ENCODE measurements around the gene CDC26.
"Not testable (repeated sequence)": the region's sequence is repeated elsewhere in the genome, so short reads cannot be mapped to it uniquely, and the experiment has no call there.

Gene CDC26

GRCh38 chr9:113245894-113246293 lies 29.5 kb downstream of the CDC26 start:
- no peak overlapping the region for H3K4me3 ChIP-seq (ENCODE audit: low read depth in 1 of 2, low read length in 2 of 2)
- no peaks in the 10 kb centered on the region for H3K4me1 ChIP-seq (ENCODE audit: control insufficient read depth in 1 of 2, insufficient read depth in 2 of 2, low read length in 2 of 2)
- no peaks in the 10 kb centered on the region for H3K27me3 ChIP-seq (ENCODE audit: control insufficient read depth in 1 of 2, insufficient read depth in 2 of 2, low read length in 2 of 2)
- H3K9ac ChIP-seq (ENCODE audit: low read depth in 1 of 2, low read length in 2 of 2): no peak overlapping the region
- H3K27ac ChIP-seq (ENCODE audit: low read depth, low read length): no peak overlapping the region
- H3K36me3 ChIP-seq (ENCODE audit: control insufficient read depth in 1 of 2, insufficient read depth in 2 of 2, low read length in 2 of 2): no peaks in the 10 kb centered on the region
- H3K9me3 ChIP-seq (ENCODE audit: control insufficient read depth in 1 of 2, low read length in 2 of 2): peaks cover 2 to 3% of the 10 kb centered on the region in 2 donors

GRCh38 chr9:113244556-113244955 lies 30.8 kb downstream of the CDC26 start:
- no peak overlapping the region for H3K9ac ChIP-seq (ENCODE audit: low read depth in 1 of 2, low read length in 2 of 2)
- H3K4me3 ChIP-seq (ENCODE audit: low read depth in 1 of 2, low read length in 2 of 2): no peak overlapping the region
- H3K9me3 ChIP-seq (ENCODE audit: control insufficient read depth in 1 of 2, low read length in 2 of 2): no peaks in the 10 kb centered on the region
- H3K36me3 ChIP-seq (ENCODE audit: control insufficient read depth in 1 of 2, insufficient read depth in 2 of 2, low read length in 2 of 2): no peaks in the 10 kb centered on the region
- H3K27me3 ChIP-seq (ENCODE audit: control insufficient read depth in 1 of 2, insufficient read depth in 2 of 2, low read length in 2 of 2): no peaks in the 10 kb centered on the region
- H3K27ac ChIP-seq (ENCODE audit: low read depth, low read length): no peak overlapping the region
- no peaks in the 10 kb centered on the region for H3K4me1 ChIP-seq (ENCODE audit: control insufficient read depth in 1 of 2, insufficient read depth in 2 of 2, low read length in 2 of 2)

GRCh38 chr9:113241161-113241560 lies 34.2 kb downstream of the CDC26 start:
- Histone ChIP-seq H3K36me3 (ENCODE audit: control insufficient read depth in 1 of 2, insufficient read depth in 2 of 2, low read length in 2 of 2) (no peaks in the 10 kb centered on the region), H3K9me3 (ENCODE audit: control insufficient read depth in 1 of 2, low read length in 2 of 2) (no peaks in the 10 kb centered on the region), H3K27me3 (ENCODE audit: control insufficient read depth in 1 of 2, insufficient read depth in 2 of 2, low read length in 2 of 2) (no peaks in the 10 kb centered on the region), H3K27ac (ENCODE audit: low read depth, low read length) (no peak overlapping the region), H3K9ac (ENCODE audit: low read depth in 1 of 2, low read length in 2 of 2) (no peak overlapping the region), H3K4me1 (ENCODE audit: control insufficient read depth in 1 of 2, insufficient read depth in 2 of 2, low read length in 2 of 2) (no peaks in the 10 kb centered on the region), H3K4me3 (ENCODE audit: low read depth in 1 of 2, low read length in 2 of 2) (no peak overlapping the region)

- no peak overlapping the region for H3K9ac ChIP-seq (ENCODE audit: low read depth in 1 of 2, low read length in 2 of 2)
- H3K9me3 ChIP-seq (ENCODE audit: control insufficient read depth in 1 of 2, low read length in 2 of 2): no peaks in the 10 kb centered on the region
- H3K4me1 ChIP-seq (ENCODE audit: control insufficient read depth in 1 of 2, insufficient read depth in 2 of 2, low read length in 2 of 2): peaks cover 0 to 1% of the 10 kb centered on the region in 2 donors
- no peak overlapping the region for H3K4me3 ChIP-seq (ENCODE audit: low read depth in 1 of 2, low read length in 2 of 2)
- H3K36me3 ChIP-seq (ENCODE audit: control insufficient read depth in 1 of 2, insufficient read depth in 2 of 2, low read length in 2 of 2): no peaks in the 10 kb centered on the region
- H3K27me3 ChIP-seq (ENCODE audit: control insufficient read depth in 1 of 2, insufficient read depth in 2 of 2, low read length in 2 of 2): no peaks in the 10 kb centered on the region
- H3K27ac ChIP-seq (ENCODE audit: low read depth, low read length): no peak overlapping the region
Observed at GRCh38 chr9:113238859-113239232, 36.5 kb downstream of the CDC26 start.

- H3K4me3 ChIP-seq (ENCODE audit: low read depth in 1 of 2, low read length in 2 of 2): no peak overlapping the region
- H3K36me3 ChIP-seq (ENCODE audit: control insufficient read depth in 1 of 2, insufficient read depth in 2 of 2, low read length in 2 of 2): no peaks in the 10 kb centered on the region
- H3K9ac ChIP-seq (ENCODE audit: low read depth in 1 of 2, low read length in 2 of 2): no peak overlapping the region
- H3K27ac ChIP-seq (ENCODE audit: low read depth, low read length): no peak overlapping the region
- no peaks in the 10 kb centered on the region for H3K9me3 ChIP-seq (ENCODE audit: control insufficient read depth in 1 of 2, low read length in 2 of 2)
- H3K27me3 ChIP-seq (ENCODE audit: control insufficient read depth in 1 of 2, insufficient read depth in 2 of 2, low read length in 2 of 2): no peaks in the 10 kb centered on the region
- H3K4me1 ChIP-seq (ENCODE audit: control insufficient read depth in 1 of 2, insufficient read depth in 2 of 2, low read length in 2 of 2): peaks cover 0 to 6% of the 10 kb centered on the region in 2 donors
Observed at GRCh38 chr9:113238202-113238858, 37.0 kb downstream of the CDC26 start.

GRCh38 chr9:113237026-113237425 lies 38.3 kb downstream of the CDC26 start:
- H3K27me3 ChIP-seq (ENCODE audit: control insufficient read depth in 1 of 2, insufficient read depth in 2 of 2, low read length in 2 of 2): no peaks in the 10 kb centered on the region
- H3K27ac ChIP-seq (ENCODE audit: low read depth, low read length): no peak overlapping the region
- H3K36me3 ChIP-seq (ENCODE audit: control insufficient read depth in 1 of 2, insufficient read depth in 2 of 2, low read length in 2 of 2): no peaks in the 10 kb centered on the region
- peaks cover 0 to 14% of the 10 kb centered on the region in 2 donors for H3K4me1 ChIP-seq (ENCODE audit: control insufficient read depth in 1 of 2, insufficient read depth in 2 of 2, low read length in 2 of 2)
- no peak overlapping the region for H3K4me3 ChIP-seq (ENCODE audit: low read depth in 1 of 2, low read length in 2 of 2)
- no peak overlapping the region for H3K9ac ChIP-seq (ENCODE audit: low read depth in 1 of 2, low read length in 2 of 2)
- H3K9me3 ChIP-seq (ENCODE audit: control insufficient read depth in 1 of 2, low read length in 2 of 2): no peaks in the 10 kb centered on the region

GRCh38 chr9:113235701-113236255 lies 39.6 kb downstream of the CDC26 start:
- not testable (repeated sequence) for H3K27me3 ChIP-seq (ENCODE audit: control insufficient read depth in 1 of 2, insufficient read depth in 2 of 2, low read length in 2 of 2); H3K4me3 ChIP-seq (ENCODE audit: low read depth in 1 of 2, low read length in 2 of 2); H3K9me3 ChIP-seq (ENCODE audit: control insufficient read depth in 1 of 2, low read length in 2 of 2); H3K27ac ChIP-seq (ENCODE audit: low read depth, low read length); H3K9ac ChIP-seq (ENCODE audit: low read depth in 1 of 2, low read length in 2 of 2); H3K36me3 ChIP-seq (ENCODE audit: control insufficient read depth in 1 of 2, insufficient read depth in 2 of 2, low read length in 2 of 2)
- H3K4me1 ChIP-seq (ENCODE audit: control insufficient read depth in 1 of 2, insufficient read depth in 2 of 2, low read length in 2 of 2): peaks cover 0 to 18% of the 10 kb centered on the region in 2 donors

GRCh38 chr9:113231701-113232100 lies 43.7 kb downstream of the CDC26 start:
- no peak overlapping the region for H3K27ac ChIP-seq (ENCODE audit: low read depth, low read length)
- H3K36me3 ChIP-seq (ENCODE audit: control insufficient read depth in 1 of 2, insufficient read depth in 2 of 2, low read length in 2 of 2): no peaks in the 10 kb centered on the region
- H3K4me1 ChIP-seq (ENCODE audit: control insufficient read depth in 1 of 2, insufficient read depth in 2 of 2, low read length in 2 of 2): peaks cover 8 to 33% of the 10 kb centered on the region in 2 donors

GRCh38 chr9:113228130-113228665 lies 47.2 kb downstream of the CDC26 start:
- Histone ChIP-seq H3K9me3 (ENCODE audit: control insufficient read depth in 1 of 2, low read length in 2 of 2) (no peaks in the 10 kb centered on the region), H3K27ac (ENCODE audit: low read depth, low read length) (no peak overlapping the region), H3K4me1 (ENCODE audit: control insufficient read depth in 1 of 2, insufficient read depth in 2 of 2, low read length in 2 of 2) (peaks cover 14 to 32% of the 10 kb centered on the region in 2 donors), H3K4me3 (ENCODE audit: low read depth in 1 of 2, low read length in 2 of 2) (no peak overlapping the region), H3K27me3 (ENCODE audit: control insufficient read depth in 1 of 2, insufficient read depth in 2 of 2, low read length in 2 of 2) (no peaks in the 10 kb centered on the region), H3K9ac (ENCODE audit: low read depth in 1 of 2, low read length in 2 of 2) (no peak overlapping the region), H3K36me3 (ENCODE audit: control insufficient read depth in 1 of 2, insufficient read depth in 2 of 2, low read length in 2 of 2) (peaks cover 6 to 10% of the 10 kb centered on the region in 2 donors)

More at GRCh38 chr9:113231701-113232100, 43.7 kb downstream of the CDC26 start:
- Histone ChIP-seq H3K9me3 (ENCODE audit: control insufficient read depth in 1 of 2, low read length in 2 of 2) (no peaks in the 10 kb centered on the region), H3K4me3 (ENCODE audit: low read depth in 1 of 2, low read length in 2 of 2) (no peak overlapping the region), H3K27me3 (ENCODE audit: control insufficient read depth in 1 of 2, insufficient read depth in 2 of 2, low read length in 2 of 2) (no peaks in the 10 kb centered on the region), H3K9ac (ENCODE audit: low read depth in 1 of 2, low read length in 2 of 2) (no peak overlapping the region)

GRCh38 chr9:113227436-113227835 lies 47.9 kb downstream of the CDC26 start:
- Histone ChIP-seq H3K36me3 (ENCODE audit: control insufficient read depth in 1 of 2, insufficient read depth in 2 of 2, low read length in 2 of 2) (peaks cover 6 to 10% of the 10 kb centered on the region in 2 donors), H3K9me3 (ENCODE audit: control insufficient read depth in 1 of 2, low read length in 2 of 2) (no peaks in the 10 kb centered on the region), H3K4me1 (ENCODE audit: control insufficient read depth in 1 of 2, insufficient read depth in 2 of 2, low read length in 2 of 2) (peaks cover 22 to 35% of the 10 kb centered on the region in 2 donors), H3K4me3 (ENCODE audit: low read depth in 1 of 2, low read length in 2 of 2) (no peak overlapping the region), H3K9ac (ENCODE audit: low read depth in 1 of 2, low read length in 2 of 2) (no peak overlapping the region), H3K27ac (ENCODE audit: low read depth, low read length) (no peak overlapping the region), H3K27me3 (ENCODE audit: control insufficient read depth in 1 of 2, insufficient read depth in 2 of 2, low read length in 2 of 2) (no peaks in the 10 kb centered on the region)
